Thoracic aorta (tissue), 2 donors: Measurements from ENCODE around the gene TPM2. TPM values are rescaled to one million over a fixed set of nuclear protein-coding genes. Genes with fewer than 3 reads are reported as not detected.
A peak's percentile ranks its signal among the peaks of the same experiment; 100 is the strongest.
"Not testable (repeated sequence)": the region's sequence is repeated elsewhere in the genome, so short reads cannot be mapped to it uniquely, and the experiment has no call there.

Source experiments
- ATAC-seq: fragments of 150-250 bp; one replicate; pipeline ENCODE4 v1.8.0; 2017; ENCODE audit warnings: low read depth; ENCODE audit not compliant: insufficient number of reproducible peaks, low FRiP score
- DNase-seq: peaks from one replicate; pipeline ENCODE4 v3.0.0-alpha.2; 2020; ENCODE audit warnings: low spot score
- H3K27ac ChIP-seq, 2 donors: fragments of 200-600 bp; sonication (generic); 1 replicate in 1 of 2; 2 replicates in 1 of 2; pipeline ENCODE4 v1.5.1; 2016; ENCODE audit warnings: mild to moderate bottlenecking in 2 of 2, moderate library complexity in 2 of 2
- H3K27me3 ChIP-seq: fragments of 200-600 bp; sonication (generic); replicated peaks from 2 replicates; pipeline ENCODE4 v1.6.0; 2016; ENCODE audit warnings: mild to moderate bottlenecking; ENCODE audit not compliant: insufficient read depth
- H3K36me3 ChIP-seq: fragments of 200-600 bp; sonication (generic); one replicate; pipeline ENCODE4 v1.5.1; 2016
- H3K4me1 ChIP-seq, 2 donors: fragments of 200-600 bp; sonication (generic); 1 replicate in 1 of 2; 2 replicates in 1 of 2; pipeline versions ENCODE4 v1.5.1 to v1.6.0; 2016; ENCODE audit warnings: low read depth in 2 of 2, mild to moderate bottlenecking in 1 of 2; ENCODE audit not compliant: control insufficient read depth in 1 of 2
- H3K4me3 ChIP-seq: fragments of 200-600 bp; sonication (generic); 2 replicates; pipeline ENCODE4 v1.5.1; 2016; ENCODE audit warnings: mild to moderate bottlenecking
- H3K9me3 ChIP-seq: fragments of 200-600 bp; sonication (generic); 2 replicates; pipeline ENCODE4 v1.5.1; 2016
- CTCF ChIP-seq: fragments of 200-600 bp; sonication (generic); IDR thresholded peaks from one replicate; pipeline ENCODE4 v1.5.1; 2019; ENCODE audit warnings: antibody characterized with exemption
- total RNA-seq, 2 donors: library from RNA; depleted of rRNA; stranded (reverse); fragments of >200 nt; gene quantifications; one replicate each; pipeline versions ENCODE4 v1.1.0 to v1.2.3, GENCODE V29; 2016

Gene TPM2
- total RNA-seq, 2 donors from 2014 or later: 4,158 to 5,700 TPM

- DNase-seq (no peak), ATAC-seq (no peak)
- Histone ChIP-seq H3K9me3 (no peaks in the 10 kb centered on the region), H3K27me3 (no peaks in the 10 kb centered on the region), H3K36me3 (no peaks in the 10 kb centered on the region), H3K4me3 (peak within 1 kb of the TSS; percentile 56), H3K27ac (peak within 1 kb of the TSS; percentile 89 to 96), H3K4me1 (peaks cover 24 to 63% of the 10 kb centered on the region in 2 donors)
- no peak for TF ChIP-seq CTCF
These were observed 39.2 kb downstream of the TPM2 start, which contains the start of gene SIT1 for GRCh38 chr9:35650341-35651158. Gene SIT1 (minus strand): TSS chr9:35650931. CDS start chr9:35650853, 78 bp downstream.

GRCh38 chr9:35649431-35650340 is 40.0 kb downstream of the TPM2 start:
- no peaks in the 10 kb centered on the region for H3K9me3 ChIP-seq
- TF ChIP-seq CTCF: no peak
- H3K27ac ChIP-seq: peak overlapping the region; percentile 89 to 96
- no peaks in the 10 kb centered on the region for H3K27me3 ChIP-seq
- H3K36me3 ChIP-seq: no peaks in the 10 kb centered on the region
- ATAC-seq (no peak), DNase-seq (peak; percentile 46)
- H3K4me1 ChIP-seq: peaks cover 24 to 68% of the 10 kb centered on the region in 2 donors
- peak overlapping the region; percentile 56 for H3K4me3 ChIP-seq

- H3K36me3 ChIP-seq: no peaks in the 10 kb centered on the region
- ATAC-seq: peak; percentile 80
- DNase-seq: peak; percentile 73
- no peaks in the 10 kb centered on the region for H3K27me3 ChIP-seq
- H3K4me1 ChIP-seq: peaks cover 21 to 58% of the 10 kb centered on the region in 2 donors
- peak overlapping the region; percentile 86 for H3K4me3 ChIP-seq
- TF ChIP-seq CTCF: peak; percentile 94
- H3K27ac ChIP-seq: peak overlapping the region; percentile 91 to 96
- H3K9me3 ChIP-seq: no peaks in the 10 kb centered on the region
These were observed 43.0 kb downstream of the TPM2 start for GRCh38 chr9:35646533-35647265.

- H3K27me3 ChIP-seq: no peaks in the 10 kb centered on the region
- no peak for DNase-seq
- ATAC-seq: no peak
- peak overlapping the region; percentile 91 to 96 for H3K27ac ChIP-seq
- peak overlapping the region; percentile 86 for H3K4me3 ChIP-seq
- no peaks in the 10 kb centered on the region for H3K36me3 ChIP-seq
- TF ChIP-seq CTCF: no peak
- H3K9me3 ChIP-seq: no peaks in the 10 kb centered on the region
- peaks cover 21 to 54% of the 10 kb centered on the region in 2 donors for H3K4me1 ChIP-seq
These were observed 43.6 kb downstream of the TPM2 start for GRCh38 chr9:35646153-35646532.

GRCh38 chr9:35645736-35646135 is 44.0 kb downstream of the TPM2 start:
- Histone ChIP-seq H3K4me3 (peak overlapping the region; percentile 86), H3K4me1 (peaks cover 19 to 50% of the 10 kb centered on the region in 2 donors)
- not testable (repeated sequence) for DNase-seq

More at GRCh38 chr9:35645736-35646135, 44.0 kb downstream of the TPM2 start:
- H3K9me3 ChIP-seq, ATAC-seq, H3K27me3 ChIP-seq, H3K36me3 ChIP-seq: not testable (repeated sequence)
- H3K27ac ChIP-seq: peak overlapping the region; percentile 91 to 96
